ENCODE results near the gene TOR2A. TPM values are rescaled to one million over a fixed set of nuclear protein-coding genes. Genes with fewer than 3 reads are reported as not detected.

TOR2A gene
- total and polyA plus RNA-seq, 2 donors (not counting 3 experiments of a cell fraction or from before 2014, with no cell fraction given) = 19.3 to 23.9 TPM

GRCh38 chr9:127684576-127684975 is 50.5 kb downstream of the TOR2A start:
- Histone ChIP-seq H4K20me1 (replicated peaks; ENCODE audit: control insufficient read depth, extremely low read depth, insufficient read depth, low read length) (no peaks in the 10 kb centered on the region), H2AFZ (ENCODE audit: low read depth, low read length) (no peak overlapping the region), H3K27me3 (ENCODE audit: control insufficient read depth in 2 of 2, insufficient read depth in 2 of 2, low read length in 2 of 2) (no peaks in the 10 kb centered on the region), H3K9ac (replicated peaks; ENCODE audit: extremely low read depth, insufficient read depth, low read length) (no peak overlapping the region), H3K4me2 (ENCODE audit: insufficient read depth, low read length) (no peak overlapping the region), H3K9me1 (replicated peaks; ENCODE audit: control insufficient read depth, extremely low read depth, insufficient read depth, low read length) (no peaks in the 10 kb centered on the region), H3K27ac (ENCODE audit: insufficient read depth, low read depth, low read length) (no peak overlapping the region), H3K4me1 (ENCODE audit: control insufficient read depth, extremely low read depth, insufficient read depth, low read length) (no peaks in the 10 kb centered on the region), H3K4me3 (replicated peaks in 1 of 3; ENCODE audit: insufficient read depth in 1 of 3, low read depth in 1 of 3, low read length in 3 of 3) (no peak overlapping the region), H3K36me3 (ENCODE audit: control insufficient read depth in 2 of 2, extremely low read depth in 1 of 2, insufficient read depth in 2 of 2, low read length in 2 of 2) (peaks cover 0 to 46% of the 10 kb centered on the region in 2 experiments), H3K79me2 (ENCODE audit: control insufficient read depth, insufficient read depth, low read length) (no peaks in the 10 kb centered on the region), H3K9me3 (replicated peaks; ENCODE audit: control insufficient read depth, insufficient read depth, low read length) (no peaks in the 10 kb centered on the region)
- DNase-seq (ENCODE audit: low read depth, low spot score) (no peak), FAIRE-seq (no peak)
- dilution Hi-C loops (cut with MboI; ENCODE audit: extremely low pct_ligation_motif_present, low sequenced_read_pairs) (no loop called here), intact Hi-C loops (cut with micrococcal nuclease) (no loop called here)
- CTCF ChIA-PET = interaction anchor here (1.0 to 1.9 kb wide), 2 partner anchors 13 to 50 kb away, joined by 3 to 6 read pairs; partner anchors contain the start of gene TOR2A
- POLR2A ChIA-PET = no interaction called here
- no TSS peak for BruUV-seq (replicated peaks)
- TF ChIP-seq POLR2A (IDR thresholded peaks at IDR 0.05; ENCODE audit: low read depth, low read length) (no peak), MYC (IDR thresholded peaks at IDR 0.05; ENCODE audit: low read depth, low read length) (no peak), EZH2 (IDR thresholded peaks at IDR 0.05; ENCODE audit: borderline replicate concordance, low read depth, low read length, severe bottlenecking) (no peak), FOS (IDR thresholded peaks at IDR 0.05; ENCODE audit: borderline replicate concordance, insufficient read depth, low read length) (no peak), GATA2 (IDR thresholded peaks at IDR 0.05; ENCODE audit: insufficient read depth, insufficient read length, low read depth, low read length) (no peak), JUN (IDR thresholded peaks at IDR 0.05; ENCODE audit: borderline replicate concordance, insufficient read depth, insufficient read length, low read depth) (no peak), MAX (IDR thresholded peaks at IDR 0.05; ENCODE audit: insufficient read depth, insufficient read length) (no peak), POLR2AphosphoS5 (IDR thresholded peaks at IDR 0.05; ENCODE audit: insufficient read depth, low read depth, low read length) (no peak), CTCF (IDR thresholded peaks at IDR 0.05; ENCODE audit: extremely low read depth in 1 of 2, insufficient read depth in 1 of 2, low read depth in 1 of 2, low read length in 2 of 2) (no peak)

Data from endothelial cell of umbilical vein (primary cell).